PC-3 (cell line): Measurements from ENCODE around the gene MB. TPM values are rescaled to one million over a fixed set of nuclear protein-coding genes. Genes with fewer than 3 reads are reported as not detected.

ENCODE experiments used
- ATAC-seq: fragments of 200-7000 bp; cut with Tn5 transposase; 2 replicates; pipeline ENCODE4 v1.9.1; 2020; ENCODE audit warnings: mild to moderate bottlenecking, moderate library complexity
- BruUV-seq: library from RNA; stranded (reverse); fragments of 400-500 nt; replicated peaks from 2 replicates; lab custom pipeline; 2021; lab: Mats Ljungman, UMichigan
- CTCF ChIA-PET: fragments of 300-600 bp; sonication (Branson Sonifier 250); formaldehyde crosslinking; loops from one replicate; lab custom pipeline; 2022; ENCODE audit warnings: antibody characterized with exemption; lab: Charles Lee
- POLR2A ChIA-PET: fragments of 300-600 bp; sonication (Branson Sonifier 250); formaldehyde crosslinking; loops from one replicate; lab custom pipeline; 2022; ENCODE audit warnings: antibody characterized with exemption; ENCODE audit not compliant: unreplicated experiment; lab: Charles Lee
- DNase-seq: peaks from one replicate; pipeline ENCODE4 v3.0.0-alpha.2; 2015
- H2AFZ ChIP-seq: fragments of 300-600 bp; sonication (generic); 2 replicates; pipeline ENCODE4 v1.6.0; 2016; ENCODE audit warnings: antibody characterized with exemption, low read length
- H3F3A ChIP-seq: fragments of 300-600 bp; sonication (generic); one replicate; pipeline ENCODE4 v1.6.0; 2017; ENCODE audit warnings: antibody characterized with exemption, low read length, control low read depth, mild to moderate bottlenecking; ENCODE audit not compliant: unreplicated experiment
- H3K27ac ChIP-seq: fragments of 300-600 bp; sonication (generic); 2 replicates; pipeline ENCODE4 v1.5.1; 2016; ENCODE audit warnings: mild to moderate bottlenecking, low read length
- H3K27me3 ChIP-seq: fragments of 300-600 bp; sonication (generic); 2 replicates; pipeline ENCODE4 v1.6.1; 2016; ENCODE audit warnings: low read length, mixed read lengths
- H3K36me3 ChIP-seq: fragments of 300-600 bp; sonication (generic); 2 replicates; pipeline ENCODE4 v1.6.1; 2016; ENCODE audit warnings: low read depth, mixed run types, low read length, mixed read lengths
- H3K4me1 ChIP-seq: fragments of 300-600 bp; sonication (generic); 2 replicates; pipeline ENCODE4 v1.5.1; 2016; ENCODE audit warnings: low read length; ENCODE audit not compliant: insufficient read depth
- H3K4me2 ChIP-seq: fragments of 300-600 bp; sonication (generic); 2 replicates; pipeline ENCODE4 v1.6.0; 2016; ENCODE audit warnings: low read length
- H3K4me3 ChIP-seq: fragments of 300-600 bp; sonication (generic); 2 replicates; pipeline ENCODE4 v1.5.1; 2016; ENCODE audit warnings: mild to moderate bottlenecking, low read length, mixed read lengths
- H3K79me2 ChIP-seq: fragments of 300-600 bp; sonication (generic); 2 replicates; pipeline ENCODE4 v1.6.1; 2017; ENCODE audit warnings: low read length, mixed read lengths
- H3K9ac ChIP-seq: fragments of 300-600 bp; sonication (generic); 2 replicates; pipeline ENCODE4 v1.6.0; 2016; ENCODE audit warnings: mild to moderate bottlenecking, low read length
- H3K9me2 ChIP-seq: fragments of 300-600 bp; sonication (generic); replicated peaks from 2 replicates; pipeline ENCODE4 v1.6.1; 2016; ENCODE audit warnings: mixed run types, low read length, mixed read lengths
- H3K9me3 ChIP-seq: fragments of 300-600 bp; sonication (generic); 2 replicates; pipeline ENCODE4 v1.6.1; 2016; ENCODE audit warnings: low read length, mixed read lengths
- H4K20me1 ChIP-seq: fragments of 300-600 bp; sonication (generic); 2 replicates; pipeline ENCODE4 v1.6.1; 2016; ENCODE audit warnings: low read length, mixed read lengths
- EZH2 ChIP-seq: fragments of 300-600 bp; sonication (generic); IDR thresholded peaks from one replicate; pipeline ENCODE4 v1.6.1; 2017; ENCODE audit warnings: antibody characterized with exemption, mild to moderate bottlenecking, low read length; ENCODE audit not compliant: unreplicated experiment
- EZH2phosphoT487 ChIP-seq: fragments of 300-600 bp; sonication (generic); IDR thresholded peaks from 2 replicates; pipeline ENCODE4 v1.6.1; 2018; ENCODE audit warnings: mild to moderate bottlenecking, antibody characterized with exemption, low read length, borderline replicate concordance
- intact Hi-C: fragments of 100-400 bp; cut with micrococcal nuclease; formaldehyde crosslinking; loops from 2 replicates; pipeline ENCODE4 v1.9.0; 2023
- total RNA-seq: library from RNA; depleted of rRNA; stranded (reverse); fragments of >200 nt; gene quantifications from 2 replicates; pipeline ENCODE4 v1.2.3, GENCODE V29; 2014
- TF ChIP-seq, protein P1 (sequence below): fragments of 300-600 bp; sonication (generic); conservative IDR thresholded peaks from 2 replicates; pipeline ENCODE4 v1.5.1; 2017; ENCODE audit warnings: antibody characterized with exemption, low read depth, mild to moderate bottlenecking, low read length

The MB gene
- total RNA-seq, 1 experiment from 2014 or later: 14.6 TPM

DNA sequence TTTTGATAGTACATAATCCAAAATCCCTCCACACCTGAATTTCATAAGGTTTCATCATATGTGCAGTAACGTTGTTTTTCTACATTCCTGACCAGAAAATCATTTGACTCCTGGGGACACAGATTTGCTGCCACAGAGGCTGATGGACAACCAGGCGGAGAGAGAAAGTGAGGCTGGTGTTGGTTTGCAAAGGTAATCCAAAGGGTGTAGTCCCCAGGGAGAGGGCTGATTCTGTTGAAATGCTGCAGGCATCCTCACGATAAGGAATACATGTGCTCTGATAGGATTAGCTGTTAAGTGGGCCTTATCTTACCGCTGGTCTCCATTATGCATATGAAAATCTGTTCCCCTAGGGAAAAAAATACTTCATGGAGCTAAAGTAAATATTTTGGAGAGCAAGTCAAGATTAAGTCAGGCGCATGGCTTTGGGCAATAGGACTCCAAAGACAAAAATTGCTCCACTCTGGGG is 39.2 kb upstream of the MB start:
- Histone ChIP-seq H2AFZ (no peak overlapping the region), H3K4me2 (no peak overlapping the region), H3K27ac (no peak overlapping the region), H3K27me3 (no peaks in the 10 kb centered on the region), H3F3A (no peaks in the 10 kb centered on the region), H4K20me1 (no peaks in the 10 kb centered on the region), H3K9me3 (no peaks in the 10 kb centered on the region), H3K9me2 (no peaks in the 10 kb centered on the region), H3K79me2 (no peaks in the 10 kb centered on the region), H3K9ac (no peak overlapping the region), H3K4me3 (no peak overlapping the region), H3K36me3 (peaks cover 5% of the 10 kb centered on the region; the same call in 1 of the 2 replicates), H3K4me1 (peaks cover 6% of the 10 kb centered on the region)
- BruUV-seq: no TSS peak
- ATAC-seq (no peak), DNase-seq (no peak)
- ChIA-PET POLR2A (no interaction called here), CTCF (no interaction called here)
- TF ChIP-seq, protein P1, sequence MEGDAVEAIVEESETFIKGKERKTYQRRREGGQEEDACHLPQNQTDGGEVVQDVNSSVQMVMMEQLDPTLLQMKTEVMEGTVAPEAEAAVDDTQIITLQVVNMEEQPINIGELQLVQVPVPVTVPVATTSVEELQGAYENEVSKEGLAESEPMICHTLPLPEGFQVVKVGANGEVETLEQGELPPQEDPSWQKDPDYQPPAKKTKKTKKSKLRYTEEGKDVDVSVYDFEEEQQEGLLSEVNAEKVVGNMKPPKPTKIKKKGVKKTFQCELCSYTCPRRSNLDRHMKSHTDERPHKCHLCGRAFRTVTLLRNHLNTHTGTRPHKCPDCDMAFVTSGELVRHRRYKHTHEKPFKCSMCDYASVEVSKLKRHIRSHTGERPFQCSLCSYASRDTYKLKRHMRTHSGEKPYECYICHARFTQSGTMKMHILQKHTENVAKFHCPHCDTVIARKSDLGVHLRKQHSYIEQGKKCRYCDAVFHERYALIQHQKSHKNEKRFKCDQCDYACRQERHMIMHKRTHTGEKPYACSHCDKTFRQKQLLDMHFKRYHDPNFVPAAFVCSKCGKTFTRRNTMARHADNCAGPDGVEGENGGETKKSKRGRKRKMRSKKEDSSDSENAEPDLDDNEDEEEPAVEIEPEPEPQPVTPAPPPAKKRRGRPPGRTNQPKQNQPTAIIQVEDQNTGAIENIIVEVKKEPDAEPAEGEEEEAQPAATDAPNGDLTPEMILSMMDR: no peak
- TF ChIP-seq EZH2phosphoT487: no peak
- TF ChIP-seq EZH2: no peak
- intact Hi-C loops: no loop called here

DNA sequence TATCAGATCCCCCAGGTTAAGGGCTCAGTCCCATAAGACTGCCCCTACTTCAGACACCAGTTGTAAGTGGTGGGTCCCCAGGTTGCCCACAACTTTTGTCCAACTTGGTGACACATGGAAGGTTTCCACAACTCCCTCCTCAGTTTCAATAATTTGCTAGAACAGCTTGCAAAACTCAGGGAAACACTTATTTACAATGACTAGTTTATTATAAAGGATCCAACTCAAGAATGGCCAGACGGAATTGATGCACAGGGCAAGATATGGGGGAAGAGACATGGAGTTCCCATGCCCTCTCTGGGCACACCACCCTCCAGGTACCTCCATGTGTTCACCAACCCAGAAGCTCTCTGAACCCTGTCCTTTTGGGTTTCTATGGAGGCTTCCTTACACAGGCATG is 36.7 kb upstream of the MB start:
- H3K4me3 ChIP-seq: no peak overlapping the region
- H3K4me1 ChIP-seq: peaks cover 4% of the 10 kb centered on the region; the same call in 1 of the 2 replicates
- intact Hi-C loops: no loop called here
- no peaks in the 10 kb centered on the region for H3F3A ChIP-seq
- BruUV-seq: no TSS peak
- peaks cover 13% of the 10 kb centered on the region for H3K79me2 ChIP-seq
- peaks cover 3% of the 10 kb centered on the region; the same call in 1 of the 2 replicates for H3K36me3 ChIP-seq
- CTCF ChIA-PET: no interaction called here
- no peaks in the 10 kb centered on the region for H3K9me3 ChIP-seq
- no peaks in the 10 kb centered on the region for H3K27me3 ChIP-seq
- ATAC-seq (no peak), DNase-seq (no peak)
- no peak overlapping the region for H2AFZ ChIP-seq
- POLR2A ChIA-PET: no interaction called here
- H3K9me2 ChIP-seq: no peaks in the 10 kb centered on the region
- H3K27ac ChIP-seq: no peak overlapping the region
- H4K20me1 ChIP-seq: no peaks in the 10 kb centered on the region
- H3K9ac ChIP-seq: no peak overlapping the region
- TF ChIP-seq, protein P1: no peak
- TF ChIP-seq EZH2 (no peak), EZH2phosphoT487 (no peak)
- no peak overlapping the region for H3K4me2 ChIP-seq

GRCh38 chr22:35651085-35651484 is 34.0 kb upstream of the MB start:
- H3K9ac ChIP-seq: no peak overlapping the region
- no peaks in the 10 kb centered on the region for H3K9me2 ChIP-seq
- ChIA-PET CTCF (no interaction called here), POLR2A (no interaction called here)
- H4K20me1 ChIP-seq: no peaks in the 10 kb centered on the region
- H3K9me3 ChIP-seq: no peaks in the 10 kb centered on the region
- TF ChIP-seq EZH2phosphoT487 (no peak), EZH2 (no peak)
- TF ChIP-seq, protein P1: no peak
- H3K27ac ChIP-seq: no peak overlapping the region
- peaks cover 13% of the 10 kb centered on the region for H3K79me2 ChIP-seq
- no peak overlapping the region for H2AFZ ChIP-seq
- H3K36me3 ChIP-seq: no peaks in the 10 kb centered on the region
- DNase-seq (no peak), ATAC-seq (no peak)
- no peaks in the 10 kb centered on the region for H3F3A ChIP-seq
- no peak overlapping the region for H3K4me3 ChIP-seq
- intact Hi-C loops: no loop called here
- no peak overlapping the region for H3K4me2 ChIP-seq
- H3K4me1 ChIP-seq: peaks cover 14% of the 10 kb centered on the region; the same call in 1 of the 2 replicates
- H3K27me3 ChIP-seq: no peaks in the 10 kb centered on the region
- no TSS peak for BruUV-seq
